H1 (cell line): Measurements from ENCODE around the gene BABAM1.

Source experiments
- ASH2L ChIP-seq: fragments of 200-600, 300-600 bp; sonication (generic); IDR thresholded peaks from one replicate; pipeline ENCODE4 v1.7.1; 2017; ENCODE audit warnings: low read length
- CTCF ChIP-seq, 3 experiments: IDR thresholded peaks; 1 replicate in 2 of 3; 2 replicates in 1 of 3; pipeline versions ENCODE4 v1.5.1 to v1.6.1; 2011; ENCODE audit warnings: low read length in 3 of 3, mild to moderate bottlenecking in 3 of 3, inconsistent platforms in 2 of 3, low read depth in 1 of 3, moderate library complexity in 1 of 3; ENCODE audit not compliant: insufficient read depth in 1 of 3; ENCODE audit errors: control extremely low read depth in 1 of 3
- EZH2 ChIP-seq: fragments of 200-600 bp; sonication (generic); IDR thresholded peaks from 2 replicates; pipeline ENCODE4 v1.7.1; 2012; ENCODE audit warnings: low read depth, mild to moderate bottlenecking, moderate library complexity, low read length, inconsistent platforms; ENCODE audit not compliant: severe bottlenecking
- HDAC2 ChIP-seq, 2 experiments: fragments of 300-600 bp in 1 of 2; sonication (generic) in 1 of 2; IDR thresholded peaks; 2 replicates each; pipeline ENCODE4 v1.6.1; 2011 to 2012; ENCODE audit warnings: low read depth in 2 of 2, low read length in 2 of 2, mild to moderate bottlenecking in 2 of 2, moderate library complexity in 2 of 2, borderline replicate concordance in 1 of 2, inconsistent platforms in 1 of 2
- POLR2AphosphoS5 ChIP-seq: IDR thresholded peaks from 2 replicates; pipeline ENCODE4 v1.6.1; 2011; ENCODE audit warnings: low read depth, low read length
- SP2 ChIP-seq: IDR thresholded peaks from 2 replicates; pipeline ENCODE4 v1.6.1; 2012; ENCODE audit warnings: mild to moderate bottlenecking, low read length, inconsistent platforms
- TBP ChIP-seq: IDR thresholded peaks from 2 replicates; pipeline ENCODE4 v1.6.1; 2011; ENCODE audit warnings: low read depth, low read length, improper control_type of control experiment
- TF ChIP-seq, protein P1 (sequence below): IDR thresholded peaks from 2 replicates; pipeline ENCODE4 v1.6.1; 2011; ENCODE audit warnings: low read depth, mild to moderate bottlenecking, low read length; ENCODE audit not compliant: insufficient read depth

DNA sequence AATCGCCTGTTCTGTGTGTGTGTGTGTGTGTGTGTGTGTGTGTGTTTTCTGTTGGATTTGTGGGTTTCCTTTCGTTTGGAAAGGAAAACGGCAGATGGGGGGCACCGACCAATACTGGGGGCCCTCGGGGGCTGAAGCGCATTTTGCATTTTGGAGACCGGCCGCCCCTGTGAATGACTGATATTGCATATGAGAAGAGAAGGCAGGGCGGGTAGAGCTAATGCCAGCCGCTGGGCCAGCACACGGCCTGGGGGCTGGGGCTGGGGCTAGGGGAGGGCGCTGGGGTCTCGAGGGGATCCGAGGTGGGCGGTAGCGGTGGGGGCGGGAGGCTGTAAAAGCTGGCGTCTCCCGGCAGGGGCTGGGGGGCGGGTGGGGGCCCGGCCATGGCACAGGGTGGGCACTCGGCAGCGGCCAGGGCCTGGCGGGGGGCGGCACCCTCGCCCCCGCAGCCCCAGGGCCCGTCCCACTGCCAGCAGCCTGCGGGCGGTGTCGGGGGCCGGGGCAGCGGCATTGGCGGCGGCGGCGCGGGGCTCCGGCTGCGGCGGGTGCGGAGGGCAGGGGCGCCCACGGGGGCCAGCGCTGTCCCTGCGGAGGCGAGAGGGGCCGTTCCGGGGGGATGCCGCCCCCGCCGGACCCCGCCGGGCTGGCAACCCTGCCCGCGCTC, 56.2 kb downstream of the BABAM1 start:
- TF ChIP-seq CTCF (IDR thresholded peaks at IDR 0.05; ENCODE audit: control extremely low read depth in 1 of 3, insufficient read depth in 1 of 3, low read depth in 1 of 3, low read length in 3 of 3) = no peak
- TF ChIP-seq, protein P1, sequence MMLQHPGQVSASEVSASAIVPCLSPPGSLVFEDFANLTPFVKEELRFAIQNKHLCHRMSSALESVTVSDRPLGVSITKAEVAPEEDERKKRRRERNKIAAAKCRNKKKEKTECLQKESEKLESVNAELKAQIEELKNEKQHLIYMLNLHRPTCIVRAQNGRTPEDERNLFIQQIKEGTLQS = no peak
- no peak for TF ChIP-seq ASH2L
- TF ChIP-seq TBP = no peak
- no peak for TF ChIP-seq HDAC2 (IDR thresholded peaks at IDR 0.05; ENCODE audit: borderline replicate concordance in 1 of 2, low read depth in 2 of 2, low read length in 2 of 2)
- no peak for TF ChIP-seq POLR2AphosphoS5
- TF ChIP-seq SP2 = no peak
- no peak for TF ChIP-seq EZH2
